Epidermal melanocyte (primary cell): ENCODE measurements around the gene PF4V1.

ENCODE experiments used
- DNase-seq: peaks from one replicate; pipeline ENCODE4 v3.0.0; 2011; ENCODE audit warnings: low spot score; ENCODE audit not compliant: insufficient read length

PF4V1 gene

GRCh38 chr4:73902038-73902637 lies 49.0 kb downstream of the PF4V1 start:
- DNase-seq, result no peak

DNA sequence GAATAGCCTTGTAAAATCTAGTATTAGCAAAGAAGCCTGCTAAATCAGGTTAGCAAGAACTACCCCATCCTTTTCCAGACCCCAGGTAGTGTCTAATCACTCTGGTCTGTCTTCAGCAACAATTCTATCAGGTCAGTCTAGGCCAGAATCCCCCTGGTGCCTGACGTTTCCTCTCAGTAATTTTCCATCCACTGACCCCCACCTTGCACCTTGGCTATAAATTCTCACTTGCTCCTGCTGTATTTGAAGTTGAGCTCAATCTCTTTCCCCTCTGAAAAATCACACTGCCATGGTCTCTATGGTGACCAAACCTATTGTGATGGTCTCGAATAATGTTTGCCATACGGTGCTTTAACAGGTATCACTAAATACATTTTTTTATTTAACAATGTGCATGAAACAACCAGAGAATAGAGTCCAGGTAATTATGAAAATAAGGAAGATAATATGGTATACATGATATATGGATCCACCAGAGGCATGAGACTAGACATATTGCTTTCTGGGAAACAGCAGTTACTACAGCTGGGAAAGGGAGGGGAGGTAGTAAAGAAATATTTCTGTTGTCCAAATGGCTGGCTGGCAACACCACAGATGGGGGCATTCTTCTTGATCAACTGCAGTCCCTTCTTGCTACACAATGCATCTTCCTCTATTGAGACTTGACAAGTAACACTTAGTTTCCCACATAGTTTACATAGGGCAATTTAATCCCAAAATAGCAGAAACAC lies 49.9 kb downstream of the PF4V1 start:
- DNase-seq, result no peak
